HG03039 (cell line): ENCODE results near the gene ING5.
"Not testable (repeated sequence)": the region's sequence is repeated elsewhere in the genome, so short reads cannot be mapped to it uniquely, and the experiment has no call there.

ENCODE experiments used
- ATAC-seq: cut with Tn5 transposase; IDR thresholded peaks from one replicate; pipeline ENCODE4 v1.9.1; 2021; ENCODE audit warnings: mild to moderate bottlenecking, moderate library complexity; ENCODE audit not compliant: unreplicated experiment

The ING5 gene

GRCh38 chr2:241703032-241703604, 1.3 kb downstream of the ING5 start:
- no peak for ATAC-seq

- ATAC-seq, result no peak
Observed at GRCh38 chr2:241706537-241706936, 4.7 kb downstream of the ING5 start.

GRCh38 chr2:241708879-241709278, 7.0 kb downstream of the ING5 start:
- ATAC-seq, result no peak

- ATAC-seq, result no peak
Observed at GRCh38 chr2:241719093-241719492, 17.3 kb downstream of the ING5 start.

GRCh38 chr2:241720099-241720498, 18.3 kb downstream of the ING5 start:
- ATAC-seq, result no peak

- ATAC-seq, result no peak
Observed at GRCh38 chr2:241720560-241720959, 18.7 kb downstream of the ING5 start.

GRCh38 chr2:241721852-241722251, 20.0 kb downstream of the ING5 start:
- no peak for ATAC-seq

GRCh38 chr2:241722896-241723454, 21.1 kb downstream of the ING5 start:
- ATAC-seq, result no peak

GRCh38 chr2:241724259-241724974, 22.6 kb downstream of the ING5 start:
- ATAC-seq, result no peak

GRCh38 chr2:241724975-241725870, 23.4 kb downstream of the ING5 start:
- no peak for ATAC-seq

- no peak for ATAC-seq
Observed at GRCh38 chr2:241726459-241726858, 24.6 kb downstream of the ING5 start.

GRCh38 chr2:241728000-241728399, 26.2 kb downstream of the ING5 start:
- no peak for ATAC-seq

- ATAC-seq, result no peak
Observed at GRCh38 chr2:241728627-241729026, 26.8 kb downstream of the ING5 start.

GRCh38 chr2:241729868-241730267, 28.0 kb downstream of the ING5 start:
- ATAC-seq, result no peak

GRCh38 chr2:241730671-241731293, 28.9 kb downstream of the ING5 start:
- no peak for ATAC-seq

GRCh38 chr2:241732513-241733186, 30.8 kb downstream of the ING5 start:
- ATAC-seq, result not testable (repeated sequence)

GRCh38 chr2:241733391-241734207, 31.8 kb downstream of the ING5 start:
- no peak for ATAC-seq

GRCh38 chr2:241734208-241734466, 32.3 kb downstream of the ING5 start:
- ATAC-seq, result peak; percentile 12

GRCh38 chr2:241734467-241735208, 32.8 kb downstream of the ING5 start, which contains the start of gene D2HGDH:
Gene D2HGDH, plus strand, starts transcription at chr2:241734630. Its CDS starts 595 bp downstream, at chr2:241735225.
- ATAC-seq, result peak; percentile 83
